GM18499 (cell line): Measurements from ENCODE around the gene ANKLE1.
"Not testable (repeated sequence)": the region's sequence is repeated elsewhere in the genome, so short reads cannot be mapped to it uniquely, and the experiment has no call there.

Source experiments
- ATAC-seq: cut with Tn5 transposase; IDR thresholded peaks from one replicate; pipeline ENCODE4 v1.9.1; 2021; ENCODE audit warnings: moderate number of reproducible peaks; ENCODE audit not compliant: insufficient read depth, unreplicated experiment

ANKLE1 gene

DNA sequence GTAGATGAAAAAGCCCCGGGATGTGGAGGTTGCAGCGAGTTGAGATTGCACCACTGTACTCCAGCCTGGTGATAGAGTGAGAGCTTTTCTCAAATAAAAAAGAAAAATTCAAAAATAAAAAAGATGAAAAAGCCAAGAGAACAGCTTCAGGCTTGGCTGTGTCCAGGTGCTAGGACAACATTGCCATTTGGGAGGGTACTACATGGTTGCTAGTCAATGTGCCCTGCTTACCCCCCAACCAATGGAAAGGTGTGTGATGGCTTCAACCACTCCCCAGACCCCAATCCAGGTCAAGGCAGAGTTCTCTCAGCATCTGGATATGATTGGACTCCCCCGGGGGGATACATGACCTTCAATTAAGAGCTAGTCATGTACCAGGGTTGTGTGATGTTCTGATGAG lies 2.3 kb upstream of the ANKLE1 start:
- ATAC-seq: no peak

DNA sequence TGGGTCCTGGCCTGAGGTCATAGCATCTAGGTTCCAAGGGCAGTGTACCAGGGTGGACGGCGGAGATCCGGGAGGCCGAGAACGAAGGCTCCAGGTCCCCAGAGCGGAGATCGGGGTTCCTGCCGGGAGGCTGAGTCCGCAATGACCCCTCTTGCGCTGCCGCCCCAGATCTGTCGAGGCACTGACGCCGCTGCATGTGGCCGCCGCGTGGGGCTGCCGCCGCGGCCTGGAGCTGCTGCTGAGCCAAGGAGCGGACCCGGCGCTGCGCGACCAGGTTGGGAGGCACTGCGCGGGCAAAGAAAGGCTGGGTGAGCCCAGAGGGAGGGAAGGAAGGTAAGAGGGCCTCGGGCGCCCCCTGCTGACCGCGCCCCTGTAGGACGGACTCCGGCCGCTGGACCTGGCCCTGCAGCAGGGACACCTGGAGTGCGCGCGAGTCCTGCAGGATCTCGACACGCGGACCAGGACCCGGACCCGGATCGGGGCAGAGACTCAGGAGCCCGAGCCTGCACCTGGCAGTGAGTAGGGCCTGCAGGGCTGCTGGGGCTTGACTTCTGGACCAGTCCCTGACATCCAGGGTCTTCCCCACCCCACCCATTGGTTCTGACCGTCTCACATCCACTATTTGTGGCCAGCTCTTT lies 906 bp downstream of the ANKLE1 start:
- no peak for ATAC-seq

DNA sequence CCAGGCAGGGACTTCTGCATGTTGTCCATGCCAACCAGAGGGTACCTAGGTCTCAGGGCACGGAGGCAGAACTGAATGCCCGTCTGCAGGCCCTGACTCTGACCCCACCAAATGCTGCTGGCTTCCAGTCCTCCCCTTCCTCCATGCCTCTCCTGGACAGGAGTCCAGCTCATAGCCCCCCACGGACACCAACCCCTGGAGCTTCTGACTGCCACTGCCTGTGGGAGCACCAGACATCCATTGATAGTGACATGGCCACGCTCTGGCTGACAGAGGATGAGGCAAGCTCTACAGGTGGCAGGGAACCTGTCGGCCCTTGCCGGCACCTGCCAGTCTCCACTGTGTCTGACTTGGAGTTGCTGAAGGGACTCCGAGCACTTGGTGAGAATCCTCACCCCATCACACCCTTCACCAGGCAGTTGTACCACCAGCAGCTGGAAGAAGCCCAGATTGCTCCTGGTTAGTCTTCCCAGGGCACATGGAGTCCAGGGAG lies 1.8 kb downstream of the ANKLE1 start:
- no peak for ATAC-seq

GRCh38 chr19:17285415-17286135 lies 3.9 kb downstream of the ANKLE1 start:
- ATAC-seq: no peak

DNA sequence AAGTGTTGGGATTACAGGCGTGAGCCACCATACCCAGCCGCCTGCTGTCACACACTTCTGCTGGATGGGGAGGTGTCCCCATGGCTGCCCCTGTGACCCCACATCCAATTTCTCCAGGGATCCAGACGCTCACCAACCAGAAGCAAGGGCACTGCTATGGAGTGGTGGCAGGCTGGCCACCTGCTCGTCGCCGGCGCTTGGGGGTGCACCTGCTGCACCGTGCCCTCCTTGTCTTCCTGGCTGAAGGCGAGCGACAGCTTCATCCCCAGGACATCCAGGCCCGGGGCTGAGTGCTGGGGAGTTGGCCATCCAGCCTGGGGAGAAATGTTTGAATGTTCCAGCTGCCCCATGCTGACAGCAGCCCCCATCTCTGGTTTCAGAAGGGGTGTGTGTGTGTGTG lies 4.6 kb downstream of the ANKLE1 start:
- no peak for ATAC-seq

GRCh38 chr19:17286752-17287151 lies 5.1 kb downstream of the ANKLE1 start:
- no peak for ATAC-seq

- ATAC-seq: no peak
Measured at GRCh38 chr19:17289489-17289888, 7.8 kb downstream of the ANKLE1 start.

GRCh38 chr19:17292301-17293074 lies 10.8 kb downstream of the ANKLE1 start:
- no peak for ATAC-seq

DNA sequence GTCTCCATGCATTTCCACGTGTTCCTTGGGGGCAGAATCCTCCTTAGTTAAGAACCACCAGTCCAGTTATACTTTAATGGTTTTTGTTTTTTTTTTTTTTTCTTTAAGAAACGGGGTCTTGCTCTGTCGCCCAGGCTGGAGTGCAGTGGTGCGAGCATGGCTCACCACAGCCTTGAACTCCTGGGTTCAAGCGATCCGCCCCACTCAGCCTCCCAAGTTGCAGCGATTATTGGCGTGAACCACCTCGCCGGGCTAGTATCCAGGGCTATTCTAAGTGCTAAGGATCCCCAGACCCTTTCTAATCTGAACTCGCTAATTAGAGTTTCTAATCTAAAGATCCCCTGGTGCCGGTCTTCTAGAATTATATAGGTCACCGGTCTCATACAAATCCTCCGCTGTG lies 11.9 kb downstream of the ANKLE1 start:
- no peak for ATAC-seq

GRCh38 chr19:17294051-17294891 lies 12.6 kb downstream of the ANKLE1 start:
- no peak for ATAC-seq

DNA sequence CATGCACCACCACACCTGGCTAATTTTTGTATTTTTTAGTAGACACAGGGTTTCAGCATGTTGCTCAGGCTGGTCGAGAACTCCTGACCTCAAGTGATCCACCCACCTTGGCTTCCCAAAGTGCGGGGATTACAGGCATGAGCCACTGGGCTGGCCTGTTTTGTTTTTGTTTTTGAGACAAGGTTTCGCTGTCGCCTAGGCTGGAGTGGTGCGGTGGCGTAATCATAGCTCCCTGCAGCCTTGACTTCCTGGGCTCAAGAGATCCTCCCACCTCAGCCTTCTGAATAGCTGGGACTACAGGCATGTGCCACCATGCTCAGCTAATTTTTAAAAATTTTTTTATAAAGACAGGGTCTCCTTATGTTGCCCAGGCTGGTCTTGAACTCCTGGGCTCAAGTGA lies 13.8 kb downstream of the ANKLE1 start:
- ATAC-seq: not testable (repeated sequence)

DNA sequence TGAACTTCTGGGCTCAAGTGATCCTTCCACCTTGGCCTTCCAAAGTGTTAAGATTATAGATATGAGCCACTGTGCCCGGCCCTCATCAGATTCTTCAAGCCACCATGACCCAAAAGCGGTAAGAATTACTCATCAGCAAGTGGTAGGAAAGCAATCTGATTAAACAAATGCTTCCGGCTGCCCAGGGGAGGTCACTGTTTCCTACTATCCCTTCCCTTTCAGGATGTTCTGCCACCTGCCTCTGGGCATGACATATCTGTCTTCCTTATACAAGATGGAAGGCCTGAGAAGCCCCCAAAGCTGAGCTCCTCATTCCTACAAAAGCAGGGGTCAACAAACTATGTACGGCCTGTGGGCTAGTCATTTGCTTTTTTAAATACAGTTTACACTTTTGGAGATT lies 14.6 kb downstream of the ANKLE1 start:
- no peak for ATAC-seq

DNA sequence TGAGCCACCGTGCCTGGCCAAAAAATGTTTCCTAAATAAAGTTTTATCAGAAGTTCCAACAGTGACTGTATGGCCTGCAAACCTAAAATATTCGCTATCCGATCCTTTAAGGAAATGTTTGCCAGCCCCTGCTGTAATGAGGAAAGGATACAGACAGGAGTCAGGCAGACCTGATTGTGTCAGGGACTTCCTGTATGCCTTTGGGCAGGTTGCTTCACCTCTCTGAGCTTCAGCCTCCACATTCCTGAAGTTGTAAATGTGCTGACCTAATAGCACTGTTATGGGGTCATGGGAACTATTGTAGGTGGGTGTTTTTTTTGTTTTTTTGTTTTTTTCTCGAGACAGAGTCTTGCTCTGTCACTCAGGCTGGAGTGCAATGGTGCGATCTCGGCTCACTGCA lies 15.3 kb downstream of the ANKLE1 start:
- ATAC-seq: no peak

DNA sequence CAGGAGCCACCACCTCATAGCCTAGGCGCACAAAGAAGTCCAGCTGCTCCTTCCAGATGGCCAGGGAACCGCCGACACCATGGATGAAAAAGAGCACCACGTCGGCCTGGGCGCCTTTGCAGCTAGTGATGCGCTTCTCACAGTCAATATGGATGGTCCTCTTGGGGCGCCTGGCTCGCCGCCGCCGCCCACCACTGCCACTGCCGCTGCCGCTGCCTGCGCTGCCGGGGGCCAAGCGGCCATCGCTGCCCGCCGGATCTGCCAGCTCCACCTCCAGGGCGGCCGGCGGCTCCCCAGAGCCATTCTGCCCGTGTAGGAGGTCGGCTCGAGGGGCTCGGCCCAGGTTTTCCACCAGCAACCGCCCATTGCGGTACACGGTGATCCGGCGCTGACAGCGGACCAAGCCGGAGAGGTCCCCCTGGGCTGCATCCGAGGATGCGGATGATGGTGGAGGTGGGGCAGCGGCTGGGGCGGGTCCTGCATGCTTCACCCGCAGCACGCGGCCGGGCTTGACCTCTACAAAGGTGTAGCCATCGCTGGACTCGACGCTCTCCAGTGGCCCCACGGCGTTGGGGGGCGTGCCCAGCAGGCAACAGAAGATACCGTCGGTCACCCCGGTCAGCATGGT lies 19.4 kb downstream of the ANKLE1 start:
- no peak for ATAC-seq

DNA sequence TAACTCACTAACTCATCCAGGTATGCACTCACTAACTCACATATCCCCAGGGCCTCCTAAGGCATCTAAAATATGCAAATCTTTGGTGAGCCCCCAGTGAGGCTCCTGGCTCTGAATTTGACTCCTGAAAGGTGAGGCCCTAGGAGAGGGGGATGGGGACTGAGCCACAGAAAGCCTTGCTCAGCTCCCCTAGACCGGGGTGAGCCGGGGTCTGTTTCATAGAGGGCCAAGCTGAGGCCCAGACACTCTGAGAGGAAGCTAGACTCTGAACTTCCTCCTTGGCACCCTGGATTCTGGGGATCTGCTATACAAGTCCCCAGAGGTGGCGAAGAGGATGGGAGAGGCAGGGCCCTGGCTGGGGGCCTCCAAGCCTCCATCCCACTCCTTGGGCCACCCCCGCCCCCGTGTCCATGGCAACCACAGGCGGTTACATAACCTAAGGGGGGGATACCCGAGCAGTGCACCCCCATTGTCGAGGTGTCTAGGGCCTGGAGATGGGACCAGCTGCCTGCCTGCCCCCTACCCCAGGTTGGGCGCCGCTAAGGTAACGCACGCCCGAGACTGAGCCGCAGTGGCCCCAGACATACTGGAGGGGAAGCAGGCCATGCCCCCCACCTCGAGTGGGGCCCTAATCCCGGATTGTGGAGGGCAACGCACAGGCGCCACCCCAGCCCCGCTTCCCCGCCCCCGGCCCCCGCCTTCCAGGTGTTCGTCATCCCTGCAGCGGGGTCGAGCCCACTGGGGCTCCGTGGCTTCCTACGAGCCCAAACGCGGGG lies 20.9 kb downstream of the ANKLE1 start:
- no peak for ATAC-seq

GRCh38 chr19:17303167-17303939 lies 21.7 kb downstream of the ANKLE1 start, which contains the start of gene ABHD8:
Gene ABHD8 (minus strand): TSS chr19:17303425. CDS start chr19:17301616, 1,809 bp downstream.
- peak; percentile 30 for ATAC-seq

DNA sequence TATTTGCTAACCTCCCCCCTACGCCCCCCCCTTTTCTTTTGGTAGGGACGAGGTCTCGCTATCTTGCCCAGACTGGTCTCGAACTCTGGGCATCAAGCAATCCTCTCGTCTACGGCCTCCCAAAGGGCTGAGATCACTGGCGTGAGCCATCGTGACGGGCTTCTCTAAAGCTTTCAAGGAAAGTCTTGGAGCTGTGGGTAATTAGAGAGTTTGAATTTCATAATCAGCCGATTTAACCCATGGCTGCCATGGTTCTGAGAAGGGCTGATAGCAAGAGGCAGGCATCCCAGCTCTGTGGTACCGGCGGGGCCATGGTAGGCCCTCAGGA lies 22.2 kb downstream of the ANKLE1 start:
- no peak for ATAC-seq

DNA sequence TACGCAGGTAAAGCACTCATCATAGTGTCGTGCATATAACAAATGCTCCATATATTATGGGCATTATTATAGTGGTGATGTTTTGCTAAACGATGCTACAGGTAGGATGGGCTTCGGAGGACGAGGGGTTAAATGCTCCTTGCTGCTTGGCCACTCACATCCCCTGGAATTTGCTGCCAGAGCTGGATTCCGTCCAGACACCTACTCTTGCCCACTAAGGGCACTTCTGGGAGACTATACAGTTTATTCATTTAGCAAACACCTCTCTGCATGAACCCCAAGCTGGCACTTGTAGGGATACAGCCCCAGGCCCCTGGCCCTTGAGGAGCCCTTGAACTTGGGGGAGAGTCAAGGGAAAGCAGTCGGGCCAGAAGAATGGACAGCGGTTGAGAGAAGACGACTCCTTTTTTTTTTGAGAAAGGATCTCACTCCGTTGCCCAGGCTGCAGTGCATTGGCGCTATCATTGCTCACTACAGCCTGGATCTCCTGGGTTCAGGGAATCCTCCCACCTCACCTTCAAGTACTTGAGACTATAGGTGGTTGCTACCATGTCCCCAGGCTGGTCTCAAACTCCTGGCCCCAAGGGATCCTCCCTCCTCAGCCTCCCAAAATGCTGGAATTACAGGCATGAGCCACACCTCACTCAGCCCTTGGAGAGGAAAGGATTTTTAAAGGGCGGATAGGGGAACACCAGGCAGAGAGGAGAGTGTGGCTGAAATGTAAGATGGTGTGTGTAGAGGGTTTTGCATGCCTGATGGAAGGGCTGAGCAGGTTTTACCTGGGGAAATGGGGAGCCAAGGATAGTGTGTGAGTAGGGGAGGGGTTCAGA lies 22.9 kb downstream of the ANKLE1 start:
- ATAC-seq: no peak
